HPDE6-E6E7 (cell line): ENCODE data around the gene NAP1L4.
"Not testable (repeated sequence)": the region's sequence is repeated elsewhere in the genome, so short reads cannot be mapped to it uniquely, and the experiment has no call there.

Source experiments
- DNase-seq: peaks from one replicate; pipeline ENCODE4 v3.0.0; 2011; ENCODE audit warnings: missing footprints; ENCODE audit errors: extremely low spot score

NAP1L4 gene

GRCh38 chr11:2937641-2938457 lies 54.3 kb downstream of the NAP1L4 start:
- DNase-seq = not testable (repeated sequence)

GRCh38 chr11:2934611-2935239 lies 57.4 kb downstream of the NAP1L4 start:
- no peak for DNase-seq

GRCh38 chr11:2934021-2934550 lies 58.0 kb downstream of the NAP1L4 start:
- DNase-seq = no peak

GRCh38 chr11:2933375-2934020 lies 58.6 kb downstream of the NAP1L4 start:
- peak; percentile 76 for DNase-seq

GRCh38 chr11:2932850-2933251 lies 59.3 kb downstream of the NAP1L4 start:
- DNase-seq = no peak

- no peak for DNase-seq
Measured at GRCh38 chr11:2931771-2932738, 60.1 kb downstream of the NAP1L4 start.

GRCh38 chr11:2931420-2931746 lies 60.7 kb downstream of the NAP1L4 start:
- no peak for DNase-seq

- DNase-seq = no peak
Measured at GRCh38 chr11:2930704-2931419, 61.3 kb downstream of the NAP1L4 start.

- no peak for DNase-seq
Measured at GRCh38 chr11:2929950-2930703, 62.0 kb downstream of the NAP1L4 start.

GRCh38 chr11:2929531-2929949 lies 62.6 kb downstream of the NAP1L4 start:
- DNase-seq = peak; percentile 87

- DNase-seq = no peak
Measured at GRCh38 chr11:2928605-2929530, 63.3 kb downstream of the NAP1L4 start, which contains the start of gene PHLDA2. TSS of gene PHLDA2 (minus strand) at chr11:2929420. CDS start at chr11:2929364, 56 bp downstream.

- no peak for DNase-seq
Measured at GRCh38 chr11:2927851-2928604, 64.1 kb downstream of the NAP1L4 start.

- no peak for DNase-seq
Measured at GRCh38 chr11:2927121-2927800, 64.9 kb downstream of the NAP1L4 start.

GRCh38 chr11:2926611-2927051 lies 65.5 kb downstream of the NAP1L4 start:
- DNase-seq = no peak

- DNase-seq = no peak
Measured at GRCh38 chr11:2924821-2925675, 67.1 kb downstream of the NAP1L4 start.

- DNase-seq = no peak
Measured at GRCh38 chr11:2924381-2924780, 67.7 kb downstream of the NAP1L4 start.
